GM18861 (cell line): ENCODE data around the gene ODC1.

ENCODE experiments used
- ATAC-seq: cut with Tn5 transposase; IDR thresholded peaks from one replicate; pipeline ENCODE4 v1.9.1; 2021; ENCODE audit not compliant: unreplicated experiment

The ODC1 gene

DNA sequence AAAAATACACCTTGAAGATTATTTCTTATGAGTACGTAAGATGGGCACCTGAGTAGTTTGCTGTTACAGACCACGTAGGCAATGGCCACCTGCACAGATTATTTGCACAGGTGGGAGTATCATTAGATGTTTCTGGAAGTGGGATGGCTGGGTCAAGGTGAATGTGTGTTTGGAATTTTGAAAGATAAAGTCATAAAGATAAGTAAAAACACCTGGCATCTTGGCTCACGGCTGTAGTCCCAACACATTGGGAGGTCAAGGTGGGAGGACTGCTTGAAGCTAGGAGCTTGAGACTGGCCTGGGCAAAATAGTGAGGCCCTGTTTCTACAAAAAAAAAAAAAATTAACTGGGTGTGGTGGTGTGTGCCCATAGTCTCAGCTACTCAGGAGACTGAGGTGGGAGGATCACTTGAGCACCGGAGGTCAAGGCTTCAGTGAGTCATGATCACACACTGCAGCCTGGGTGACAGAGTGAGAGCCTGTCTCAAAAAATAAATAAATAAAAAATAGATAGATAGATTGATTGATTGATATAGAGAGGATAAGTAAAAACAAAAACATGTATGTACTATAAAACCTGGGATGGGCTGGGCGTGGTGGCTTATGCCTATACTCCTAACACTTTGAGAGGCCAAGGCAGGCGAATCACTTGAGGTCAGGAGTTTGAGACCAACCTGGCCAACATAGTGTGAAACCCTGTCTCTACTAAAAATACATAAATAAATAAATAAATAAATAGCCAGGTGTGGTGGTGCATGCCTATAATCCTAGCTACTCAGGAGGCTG, 30.4 kb downstream of the ODC1 start:
- ATAC-seq = no peak

DNA sequence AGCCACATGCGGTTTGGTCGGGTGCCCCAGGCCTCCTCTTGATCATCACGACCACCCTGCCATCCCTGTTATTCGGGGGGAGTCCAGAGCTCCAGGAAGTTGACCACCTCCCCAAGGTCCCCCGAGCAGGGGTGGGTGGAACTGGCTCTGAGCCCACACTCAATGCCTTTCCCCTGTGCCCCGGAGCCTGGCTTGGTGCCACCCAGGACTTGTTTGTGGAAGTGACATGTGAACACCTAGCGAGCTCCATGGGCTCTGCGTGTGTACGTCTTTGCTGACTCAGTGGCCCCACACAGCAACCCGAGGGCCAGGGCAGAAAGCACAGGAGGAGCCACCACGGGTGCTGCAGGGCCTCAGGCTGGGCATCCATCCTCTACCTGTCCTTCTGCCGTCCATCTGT, 32.5 kb downstream of the ODC1 start:
- no peak for ATAC-seq

DNA sequence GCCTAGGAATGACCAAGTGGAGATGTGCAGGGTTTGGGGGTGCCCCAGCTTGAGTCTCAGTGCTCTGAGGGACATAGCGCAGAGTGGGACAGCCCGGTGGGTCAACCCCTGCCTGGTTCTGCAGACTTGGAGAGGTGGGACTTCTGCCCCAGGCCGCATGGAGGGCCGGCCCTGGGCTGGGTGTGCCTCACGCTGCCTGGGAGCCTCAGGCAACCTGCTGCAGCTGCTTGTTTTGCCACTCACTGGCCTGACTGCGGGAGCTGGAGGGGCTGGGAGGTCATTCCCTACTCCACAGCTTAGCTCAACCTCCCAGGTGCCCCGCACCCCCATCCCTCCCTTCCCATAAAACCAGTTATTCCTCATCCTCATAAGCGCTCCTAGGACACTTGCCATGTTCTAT, 33.1 kb downstream of the ODC1 start:
- ATAC-seq = no peak

DNA sequence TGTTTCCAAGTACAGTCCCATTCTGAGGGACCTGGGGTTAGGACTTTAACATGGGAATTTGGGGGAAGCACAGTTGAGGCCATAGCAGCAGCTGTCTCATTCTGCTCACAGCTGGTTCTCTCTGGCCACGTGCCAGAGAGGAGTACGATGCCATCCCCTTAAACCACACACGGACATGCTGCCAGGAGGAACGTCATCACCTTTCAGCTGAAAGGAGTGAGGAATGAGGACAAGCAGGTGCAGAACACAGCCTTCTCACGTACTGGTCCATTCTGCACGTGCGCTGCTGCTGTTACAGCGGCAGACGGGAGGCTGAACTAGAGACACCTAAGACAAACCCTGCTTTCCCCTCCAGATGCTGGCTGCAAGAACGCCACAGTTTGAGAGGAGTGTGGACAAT, 33.5 kb downstream of the ODC1 start:
- no peak for ATAC-seq

DNA sequence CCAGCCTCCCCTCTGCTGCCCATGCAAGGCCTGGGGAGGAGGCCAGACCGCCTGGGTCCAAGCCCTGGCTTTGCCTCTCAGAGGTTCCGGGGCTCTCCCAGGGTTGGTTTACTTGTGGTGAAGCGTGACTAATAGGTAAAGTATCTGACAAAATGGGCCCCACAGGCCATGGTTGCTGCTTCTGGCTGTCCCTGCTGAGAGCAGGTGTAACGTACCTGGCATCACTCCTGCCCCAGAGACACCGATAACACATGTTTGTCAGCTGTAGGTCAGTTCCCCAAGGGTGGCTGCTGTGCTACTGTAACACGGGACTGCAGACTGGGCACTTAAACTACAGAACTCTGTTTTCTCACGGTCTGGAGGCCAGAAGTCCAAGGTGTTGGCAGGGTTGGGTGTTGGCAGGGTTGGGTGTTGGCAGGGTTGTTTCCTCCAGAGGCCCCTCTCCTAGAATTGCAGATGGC, 34.1 kb downstream of the ODC1 start:
- ATAC-seq = no peak

DNA sequence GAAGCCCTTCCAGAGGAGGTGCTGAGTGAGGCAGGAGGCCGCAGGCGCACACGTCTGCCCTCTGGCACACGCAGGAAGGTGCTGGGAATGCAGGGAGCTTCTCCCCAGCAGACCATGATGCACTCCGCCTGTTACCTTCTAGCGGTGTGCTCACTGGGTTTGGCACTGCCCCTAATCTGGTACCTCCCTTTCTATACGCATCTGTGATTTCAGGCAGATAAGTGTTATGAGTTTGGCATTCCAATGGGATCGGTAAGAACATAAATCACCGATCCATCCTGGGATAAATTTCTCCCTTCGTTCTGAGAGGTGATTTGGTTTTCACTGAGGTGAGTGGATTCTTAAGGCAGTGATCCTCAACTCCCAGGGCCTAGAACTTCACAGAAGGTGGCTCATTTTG, 34.6 kb downstream of the ODC1 start:
- no peak for ATAC-seq

DNA sequence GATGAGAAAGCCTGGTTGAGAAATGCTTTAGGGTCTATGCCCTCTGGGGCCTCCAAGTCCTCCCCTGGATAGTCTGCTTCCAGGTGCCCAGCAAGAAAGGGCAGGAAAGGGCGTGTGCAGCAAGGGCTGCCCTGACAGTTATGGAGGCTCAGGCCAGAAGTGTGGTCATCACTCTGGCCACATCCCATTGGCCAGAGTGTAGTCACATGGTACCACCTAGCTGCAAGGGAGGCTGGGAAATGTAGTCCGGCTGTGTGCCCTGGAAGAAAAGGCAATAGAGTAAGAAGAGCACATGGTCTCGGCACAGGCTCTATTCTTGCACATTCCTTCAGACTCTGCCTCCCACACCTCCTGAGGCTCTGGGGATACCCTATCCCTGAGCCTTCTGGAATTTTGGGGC, 35.7 kb downstream of the ODC1 start:
- ATAC-seq = no peak

DNA sequence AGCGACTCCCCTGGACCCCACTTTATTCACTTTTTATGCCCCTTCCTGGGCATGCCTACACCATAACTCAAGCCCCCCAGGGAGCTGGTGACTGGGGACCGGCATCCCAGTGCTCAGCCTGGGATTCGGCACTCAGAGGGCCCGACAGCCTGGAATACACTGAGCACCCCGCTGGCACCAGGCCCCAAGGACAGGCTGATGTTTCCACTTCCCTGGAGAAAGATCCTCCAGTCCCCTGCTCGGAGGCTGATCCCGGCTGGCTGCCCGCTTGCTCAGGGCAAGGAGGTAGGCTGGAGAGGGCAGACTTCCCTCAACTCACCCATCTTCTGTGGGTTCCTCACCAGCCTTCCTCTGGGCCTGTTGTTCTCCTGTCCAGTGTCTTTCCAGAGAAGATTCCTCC, 36.6 kb downstream of the ODC1 start:
- ATAC-seq = no peak

DNA sequence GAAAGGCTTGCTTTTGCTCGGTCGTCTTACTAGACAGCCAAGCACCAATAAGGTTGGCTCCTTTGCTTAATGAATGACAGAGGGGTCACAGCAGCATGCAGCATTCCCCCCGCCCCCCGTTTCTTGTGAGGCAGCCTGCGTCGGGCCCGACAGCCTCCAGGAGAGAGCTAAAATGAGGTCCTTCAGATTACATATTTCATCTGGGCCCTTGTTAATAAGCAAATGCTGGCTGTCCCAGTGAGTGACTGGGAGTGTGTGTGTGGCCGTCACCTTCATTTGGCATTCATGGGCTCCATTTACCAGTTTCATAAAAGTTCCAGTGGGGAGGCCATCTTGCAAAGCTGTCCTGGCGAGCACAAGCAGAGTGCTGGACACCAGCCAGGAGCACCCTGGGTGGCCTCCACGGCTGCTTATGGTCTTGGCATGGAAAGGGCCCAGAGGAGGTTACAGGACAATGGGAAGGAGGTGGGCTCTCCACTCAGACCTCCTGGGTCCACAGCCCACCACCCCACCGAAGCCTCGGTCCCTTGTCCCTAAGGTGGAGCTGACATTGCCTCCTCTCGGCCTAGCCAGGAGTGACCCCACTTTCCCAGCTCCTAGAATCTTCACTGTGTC, 37.2 kb downstream of the ODC1 start:
- ATAC-seq = no peak

DNA sequence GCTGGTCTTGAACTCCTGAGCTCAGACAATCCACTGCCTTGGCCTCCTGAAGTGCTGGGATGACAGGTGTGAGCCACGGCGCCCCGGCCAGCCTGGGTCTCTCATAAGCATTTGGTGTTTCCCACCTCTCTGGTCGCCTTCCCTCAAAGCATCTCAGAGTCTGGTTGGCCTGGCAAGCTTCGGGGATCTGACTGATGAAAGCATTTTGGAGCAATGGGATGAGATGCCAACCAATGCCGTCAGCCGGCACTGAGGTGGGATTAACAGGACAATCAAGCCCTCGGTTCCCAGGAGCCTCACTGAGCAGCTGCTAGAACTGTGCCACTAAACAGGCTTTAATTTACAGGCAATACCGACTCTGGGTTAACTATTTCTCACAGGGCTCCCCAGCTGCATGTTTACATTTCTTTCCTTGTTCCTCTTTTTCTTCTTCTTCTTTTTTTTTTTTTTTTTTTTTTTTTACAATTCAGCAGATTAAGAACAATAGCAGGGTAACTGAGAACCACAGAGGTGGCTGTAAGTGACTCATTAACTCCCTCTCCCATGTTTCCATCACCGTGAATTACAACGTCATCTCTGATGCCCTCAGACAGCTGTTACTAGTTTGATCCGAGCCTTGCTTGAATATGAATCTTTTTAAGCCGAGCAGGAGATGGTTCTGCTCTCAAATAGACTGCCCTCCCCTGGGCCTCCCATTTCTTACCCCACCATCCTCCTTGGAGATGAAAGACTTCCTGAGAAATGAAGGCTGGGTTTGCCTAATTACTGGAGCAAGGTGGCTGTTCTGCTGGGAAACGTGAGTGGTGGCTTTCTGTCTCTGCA, 37.9 kb downstream of the ODC1 start:
- peak; percentile 75 for ATAC-seq

DNA sequence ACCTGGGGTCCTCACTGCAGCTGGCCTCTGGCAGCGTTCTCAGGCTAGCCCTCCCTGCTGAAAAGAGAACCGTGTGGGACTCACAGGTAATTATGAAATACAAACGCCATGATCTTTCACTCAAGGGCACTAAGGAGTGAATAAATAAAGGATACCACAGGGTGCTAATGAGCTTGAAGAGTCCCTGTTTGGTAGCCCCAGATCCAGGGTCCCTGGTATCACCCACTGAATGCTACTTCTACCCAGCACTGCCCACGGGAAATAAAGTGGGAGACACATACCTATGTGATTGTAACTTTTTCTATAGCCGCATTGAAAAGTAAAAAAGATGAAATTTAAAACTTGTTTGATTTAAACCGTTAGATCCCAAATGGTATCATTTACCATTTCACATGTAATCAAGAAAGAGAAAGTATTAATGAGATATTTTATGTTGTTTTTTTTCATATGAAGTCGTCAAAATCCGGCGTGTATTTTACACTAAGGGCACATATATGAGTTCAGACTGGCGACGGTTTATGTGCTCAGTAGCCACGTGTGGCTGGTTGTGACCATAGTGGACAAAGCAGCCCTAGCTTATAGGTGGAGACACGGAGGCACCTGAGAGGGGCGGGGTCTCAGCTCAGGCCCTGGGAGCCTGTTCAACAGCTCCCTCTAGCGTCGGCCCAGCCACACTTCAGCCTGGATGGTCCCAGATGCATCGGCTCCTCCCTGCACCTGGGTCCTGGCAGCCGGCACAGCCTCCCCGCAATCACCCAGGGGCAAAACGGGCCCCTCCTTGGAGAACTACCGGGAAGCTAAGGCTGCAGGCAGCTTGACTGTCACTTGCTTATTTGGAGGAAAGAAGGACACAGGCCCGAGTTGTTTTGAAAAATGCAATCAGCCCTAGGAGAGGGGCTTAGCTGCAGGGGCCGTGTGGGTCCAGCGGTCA, 39.2 kb downstream of the ODC1 start:
- peak; percentile 36 for ATAC-seq

DNA sequence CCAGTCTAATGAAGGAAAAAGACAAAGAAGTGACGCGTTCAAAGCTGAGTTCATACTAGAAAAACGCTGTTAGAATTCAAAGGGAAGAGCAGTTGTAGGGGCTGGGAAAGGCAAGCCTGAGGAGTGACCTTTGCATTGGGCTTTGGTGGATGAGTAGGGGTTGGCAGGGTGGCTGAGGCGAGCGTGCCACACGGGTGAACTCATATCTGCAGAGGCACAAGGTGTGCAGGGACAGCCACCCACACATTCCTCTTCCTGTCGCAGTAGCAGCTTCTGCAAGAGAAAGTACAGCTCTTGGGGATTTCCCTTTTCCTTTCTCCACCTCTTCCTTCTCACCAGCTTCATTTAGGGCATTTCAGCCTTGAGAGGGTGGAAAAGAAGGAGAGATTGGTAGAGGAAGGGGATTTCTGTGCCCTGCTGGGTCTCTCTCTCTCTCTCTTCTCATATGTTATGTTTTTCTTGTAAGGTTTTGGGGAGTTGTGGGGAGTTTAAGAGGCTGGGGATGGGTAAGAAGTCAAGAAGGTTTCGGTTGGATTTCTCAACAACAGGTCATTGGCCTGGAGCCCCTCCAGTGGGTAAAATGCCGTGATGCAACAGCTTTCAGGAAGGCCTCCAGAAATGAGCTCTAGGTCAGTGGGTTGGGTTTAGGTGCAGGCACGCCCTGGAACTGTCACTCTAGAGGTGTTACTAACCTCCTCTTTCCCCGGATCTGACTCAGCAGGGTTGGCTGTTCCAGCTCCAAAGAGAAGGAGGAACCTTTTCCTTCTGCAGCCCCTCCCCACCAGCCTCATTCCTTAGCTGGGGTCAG, 40.1 kb downstream of the ODC1 start:
- ATAC-seq = peak; percentile 33

DNA sequence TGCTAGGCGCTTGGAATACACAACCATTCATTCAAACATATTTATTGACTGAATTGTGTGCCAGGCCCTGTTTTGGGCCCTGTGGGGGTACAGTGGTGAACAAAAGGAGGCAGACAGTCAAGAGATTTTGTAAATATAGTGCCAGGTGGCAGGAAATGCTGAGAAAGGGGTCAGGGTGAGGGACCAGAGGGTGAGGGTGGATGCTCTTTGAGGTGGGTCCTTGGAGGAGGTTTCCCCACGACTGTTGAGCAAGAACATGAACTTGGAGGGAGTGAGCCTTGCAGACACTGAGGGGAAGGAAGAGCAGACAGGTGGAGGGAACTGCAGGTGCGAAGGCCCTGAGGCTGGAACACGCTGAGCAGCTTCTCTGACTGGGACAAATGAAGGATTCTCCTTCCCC, 40.7 kb downstream of the ODC1 start:
- no peak for ATAC-seq

DNA sequence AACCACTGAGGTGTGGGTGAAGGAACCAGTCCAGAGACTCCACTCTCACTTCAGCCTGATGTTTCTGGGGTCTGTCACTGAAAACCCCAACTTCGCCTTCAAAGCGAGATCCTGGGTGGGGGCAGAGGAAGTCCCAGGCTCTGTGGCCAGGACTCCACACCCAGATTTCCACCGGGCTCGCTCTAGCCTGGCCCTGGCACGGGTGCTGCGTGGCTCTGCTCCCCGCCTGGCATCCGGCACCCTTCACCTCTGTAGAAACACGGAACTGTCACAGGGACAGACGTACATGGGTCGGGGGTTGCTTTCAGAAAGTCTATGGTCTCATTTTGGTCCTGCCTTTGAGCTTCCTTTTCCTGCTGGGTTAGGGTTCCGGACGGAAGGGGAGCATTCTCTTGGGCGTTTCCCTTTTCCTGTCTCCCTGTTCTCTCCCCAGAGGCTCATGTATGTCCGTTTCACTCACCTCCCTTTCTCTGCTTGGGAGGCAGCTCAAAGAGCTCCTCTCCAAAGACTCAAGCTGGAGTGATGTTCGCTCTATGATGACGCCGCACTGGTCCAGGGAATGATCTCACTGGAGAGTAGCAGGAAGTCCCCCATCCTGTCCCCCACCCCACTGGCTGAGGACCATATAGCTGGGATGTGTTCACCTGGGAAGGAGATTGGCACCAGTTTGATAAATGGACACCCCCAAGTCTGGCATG, 41.5 kb downstream of the ODC1 start:
- ATAC-seq = no peak

DNA sequence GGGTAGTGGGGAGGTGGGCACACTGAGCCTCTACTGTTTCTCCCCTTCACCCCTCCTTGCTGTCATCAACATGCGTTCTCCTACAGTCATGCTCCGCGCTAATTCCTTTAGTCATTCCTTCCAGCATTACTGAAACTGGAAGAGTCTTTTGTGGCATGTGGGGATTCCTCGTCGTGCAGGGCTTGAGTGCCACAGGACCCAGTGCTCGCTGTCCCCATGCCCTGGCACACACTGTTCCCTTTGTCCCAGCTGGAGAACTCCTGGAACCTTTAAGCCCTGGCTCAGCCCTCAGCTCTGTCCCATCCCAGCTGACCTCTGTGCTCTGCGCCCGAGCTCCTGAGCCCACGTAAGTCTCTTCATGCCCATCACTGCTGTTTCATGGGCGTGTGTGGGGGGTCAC, 42.1 kb downstream of the ODC1 start:
- ATAC-seq = no peak

DNA sequence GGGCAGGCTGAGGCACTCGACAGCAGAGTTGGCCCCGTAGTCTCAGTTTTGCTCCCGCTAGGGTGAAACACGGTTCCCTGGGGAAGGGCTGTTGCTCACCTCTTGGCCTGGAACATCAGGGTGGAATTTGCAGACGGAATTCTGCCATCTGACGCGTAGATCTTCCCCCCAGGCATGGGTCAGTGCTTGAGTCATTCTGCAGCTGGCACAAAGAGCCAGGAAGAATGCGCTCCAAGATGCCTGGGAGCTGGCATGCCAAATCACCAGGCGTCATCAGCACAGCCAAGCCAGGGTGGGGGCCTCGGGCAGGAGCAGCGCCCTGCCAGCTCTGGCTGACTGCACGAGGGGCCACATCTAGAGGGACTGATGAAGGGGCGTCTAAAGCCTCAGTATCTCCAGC, 42.7 kb downstream of the ODC1 start:
- no peak for ATAC-seq

DNA sequence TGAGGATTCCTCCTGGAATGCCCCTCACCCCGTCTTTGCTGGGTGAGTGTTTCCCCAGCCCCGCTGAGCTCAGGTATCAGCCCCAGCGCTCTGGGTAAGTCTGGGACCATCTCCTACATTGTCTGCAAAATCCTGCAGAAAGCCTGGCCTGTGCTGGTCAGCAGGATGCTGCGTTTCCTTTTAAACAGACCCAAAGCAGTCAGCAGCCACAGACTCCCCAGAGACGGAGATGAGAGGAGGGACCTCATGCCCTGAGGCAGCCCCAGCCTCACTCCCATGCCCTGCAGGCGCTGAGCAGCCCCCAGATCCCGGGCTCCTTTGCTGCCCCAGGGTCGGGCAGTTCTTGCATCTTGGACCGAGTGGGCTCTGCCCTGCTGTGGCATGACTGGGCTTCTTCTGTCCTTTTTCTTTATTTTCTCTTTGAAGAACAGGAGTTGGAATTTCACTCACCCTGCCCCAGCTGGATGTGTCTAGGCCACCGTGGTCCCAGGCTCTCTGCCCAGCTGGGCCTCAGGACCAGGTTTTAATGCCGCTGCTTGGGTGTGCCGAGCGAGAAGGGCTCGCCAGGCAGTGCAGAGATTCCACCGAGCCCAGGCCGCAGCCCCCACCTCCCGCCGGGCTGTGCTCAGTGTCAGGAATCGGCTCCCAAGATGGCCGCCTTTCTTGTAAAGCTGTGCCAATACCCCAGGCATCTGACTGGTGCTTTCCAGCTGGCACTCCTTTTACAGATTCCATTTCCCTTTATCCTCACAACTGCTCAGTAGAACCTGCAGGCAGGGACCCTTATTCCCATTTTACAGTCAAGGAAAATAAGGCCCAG, 43.6 kb downstream of the ODC1 start:
- no peak for ATAC-seq

DNA sequence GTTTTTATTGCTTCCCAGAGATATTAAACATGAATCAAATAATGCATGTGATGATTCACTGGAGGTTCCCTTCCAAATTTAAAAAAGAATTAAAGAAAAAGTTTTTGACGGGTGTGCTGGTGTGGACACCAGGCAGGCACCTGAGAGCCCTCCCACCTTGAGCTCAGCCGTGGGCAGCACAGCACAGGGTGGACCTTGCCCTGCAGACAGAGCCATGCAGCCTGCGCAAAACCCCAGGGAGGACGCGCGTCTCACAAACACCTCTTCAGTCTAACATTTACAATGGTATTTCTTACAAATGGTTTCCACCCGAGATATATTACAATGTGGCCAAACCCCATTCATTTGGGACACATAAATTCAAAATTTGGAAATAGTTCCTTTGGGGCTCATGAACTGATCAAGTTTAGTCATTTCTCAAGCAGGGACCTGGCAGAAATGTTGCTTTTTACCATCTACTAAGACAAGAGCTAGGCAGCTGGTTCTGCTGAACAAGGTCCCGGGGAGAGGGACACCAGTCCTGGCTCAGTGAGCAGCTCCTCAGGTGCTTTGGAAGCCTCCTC, 45.4 kb downstream of the ODC1 start:
- ATAC-seq = no peak
